NAMALWA (cell line): Measurements from ENCODE around the gene CDIP1.
A peak's percentile ranks its signal among the peaks of the same experiment; 100 is the strongest.

ENCODE experiments used
- DNase-seq: peaks from one replicate; pipeline ENCODE4 v3.0.0-alpha.2; 2015; ENCODE audit warnings: low spot score

CDIP1 gene

DNA sequence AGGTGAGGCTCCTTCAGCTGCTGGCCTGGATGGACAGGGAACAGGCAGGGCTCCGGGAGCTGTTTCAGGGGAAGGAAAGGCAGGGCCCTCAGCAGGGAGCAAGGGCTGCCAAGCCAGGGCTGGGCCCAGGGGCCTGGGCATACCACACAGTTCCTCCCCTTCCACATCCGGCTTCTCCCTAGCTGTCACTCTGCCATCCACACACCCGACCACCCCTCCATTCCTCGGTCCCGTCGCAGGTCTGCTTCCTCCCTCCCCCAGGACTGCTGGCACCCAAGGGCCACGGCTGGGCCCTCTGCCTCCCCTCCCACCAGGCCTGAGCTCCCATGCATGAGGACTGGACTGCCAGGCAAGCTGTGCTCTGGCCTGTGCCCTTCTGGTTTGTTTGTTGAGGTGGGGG is 24.0 kb downstream of the CDIP1 start:
- no peak for DNase-seq

DNA sequence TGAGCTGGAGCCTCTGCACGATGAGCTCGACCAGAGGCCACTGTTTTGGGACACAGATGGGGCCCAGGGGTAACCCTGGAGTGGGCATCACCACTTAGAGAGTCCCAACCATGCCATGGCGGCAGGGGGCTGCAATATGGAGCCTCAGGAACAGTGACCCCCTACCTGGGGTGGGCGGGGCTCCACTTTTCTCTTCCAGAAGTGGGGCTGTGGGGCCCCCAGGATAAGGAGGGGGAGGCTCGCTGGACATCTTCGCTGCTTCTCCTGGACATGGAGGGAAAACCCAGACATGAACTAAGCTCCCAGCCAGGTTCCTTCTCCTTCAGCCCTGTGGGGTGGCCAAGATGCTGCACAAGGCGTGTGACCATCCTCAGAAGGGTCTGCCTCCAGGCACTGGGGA is 24.7 kb downstream of the CDIP1 start:
- DNase-seq, result no peak

GRCh38 chr16:4513086-4513860 is 25.3 kb downstream of the CDIP1 start:
- DNase-seq, result no peak

- DNase-seq, result no peak
These were observed 26.1 kb downstream of the CDIP1 start for GRCh38 chr16:4512473-4512872.

DNA sequence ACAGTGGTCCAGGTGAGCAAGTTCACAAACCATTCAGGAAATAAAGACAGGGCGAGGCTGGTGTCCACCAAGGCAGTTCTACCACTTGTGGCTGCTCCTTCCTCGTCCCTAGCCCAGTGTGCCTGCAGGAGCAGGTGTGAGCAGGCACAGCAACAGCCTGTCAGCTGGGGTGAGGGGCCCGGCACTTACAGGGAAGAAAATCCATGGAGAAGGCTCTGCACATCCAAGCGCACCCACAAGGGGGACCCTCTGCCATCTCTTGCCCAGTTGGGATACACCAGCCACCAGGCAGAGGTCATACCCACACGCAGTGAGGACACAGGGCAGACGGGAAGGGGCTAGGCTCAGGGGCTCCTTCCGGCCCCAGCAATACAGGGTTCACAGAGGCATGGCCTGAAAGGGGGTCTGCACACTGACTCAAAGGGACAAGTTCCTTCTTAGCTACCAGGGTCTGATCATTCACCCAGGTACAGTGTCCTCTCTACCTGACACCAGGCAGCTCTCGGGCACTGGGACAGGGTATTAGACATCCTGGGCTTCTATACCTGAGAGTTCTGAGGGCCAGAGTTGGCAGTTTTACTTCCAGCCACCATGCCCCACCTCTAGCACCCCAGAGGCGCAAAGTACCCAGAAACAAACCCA is 27.0 kb downstream of the CDIP1 start:
- DNase-seq, result peak; percentile 37

- no peak for DNase-seq
These were observed 27.7 kb downstream of the CDIP1 start for GRCh38 chr16:4510747-4511426.

GRCh38 chr16:4510131-4510530 is 28.4 kb downstream of the CDIP1 start:
- DNase-seq, result no peak

DNA sequence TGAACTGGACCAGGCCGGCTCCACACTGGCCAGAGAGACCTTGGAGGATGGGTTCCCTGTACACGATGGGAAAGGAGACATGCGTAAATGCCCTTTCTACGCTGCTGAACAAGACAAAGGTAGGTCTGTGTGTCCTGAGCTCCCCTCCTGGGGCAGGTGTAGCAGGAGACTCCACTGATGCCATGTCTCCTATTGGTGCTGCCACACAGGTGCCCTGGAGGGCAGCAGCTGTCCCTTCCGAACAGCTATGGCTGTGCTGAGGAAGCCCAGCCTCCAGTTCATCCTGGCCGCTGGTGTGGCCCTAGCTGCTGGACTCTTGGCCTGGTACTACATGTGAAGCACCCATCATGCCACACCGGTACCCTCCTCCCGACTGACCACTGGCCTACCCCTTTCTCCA is 29.2 kb downstream of the CDIP1 start:
- no peak for DNase-seq

DNA sequence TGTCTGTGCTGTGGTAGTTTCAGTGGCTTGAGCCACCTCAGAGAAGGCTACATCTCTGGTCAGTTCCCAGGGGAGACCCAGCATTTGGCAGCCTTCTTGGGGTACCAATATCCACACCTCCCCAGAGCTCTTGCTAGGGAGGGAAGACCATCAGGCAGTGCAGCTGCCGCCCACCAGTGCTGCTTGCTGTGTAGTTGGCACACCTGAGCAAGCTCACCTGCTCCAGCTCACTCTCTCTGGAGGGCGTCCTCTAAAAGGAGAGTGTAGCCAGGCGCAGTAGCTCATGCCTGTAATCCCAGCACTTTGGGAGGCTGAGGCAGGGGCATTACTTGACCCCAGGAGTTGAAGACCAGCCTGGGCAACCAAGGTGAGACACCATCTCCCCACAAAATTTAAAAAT is 29.8 kb downstream of the CDIP1 start:
- no peak for DNase-seq

DNA sequence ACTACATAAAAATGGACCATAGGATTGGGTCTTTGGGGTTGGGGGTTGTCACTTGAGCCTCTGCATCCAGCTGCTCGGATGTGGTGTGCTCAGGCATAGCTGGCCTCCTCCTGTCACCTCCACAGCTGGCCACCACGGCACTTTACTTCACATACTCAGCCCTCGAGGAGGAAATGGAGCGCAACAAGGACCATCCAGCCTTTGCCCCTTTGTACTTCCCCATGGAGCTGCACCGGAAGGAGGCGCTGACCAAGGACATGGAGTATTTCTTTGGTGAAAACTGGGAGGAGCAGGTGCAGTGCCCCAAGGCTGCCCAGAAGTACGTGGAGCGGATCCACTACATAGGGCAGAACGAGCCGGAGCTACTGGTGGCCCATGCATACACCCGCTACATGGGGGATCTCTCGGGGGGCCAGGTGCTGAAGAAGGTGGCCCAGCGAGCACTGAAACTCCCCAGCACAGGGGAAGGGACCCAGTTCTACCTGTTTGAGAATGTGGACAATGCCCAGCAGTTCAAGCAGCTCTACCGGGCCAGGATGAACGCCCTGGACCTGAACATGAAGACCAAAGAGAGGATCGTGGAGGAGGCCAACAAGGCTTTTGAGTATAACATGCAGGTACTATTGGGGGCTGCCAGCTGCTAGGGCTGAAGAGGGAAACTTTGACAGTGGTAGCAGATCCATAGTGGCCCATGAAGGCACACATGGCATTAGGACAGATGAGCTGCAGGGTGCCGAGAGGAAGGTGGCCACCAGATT is 30.8 kb downstream of the CDIP1 start:
- DNase-seq, result no peak

DNA sequence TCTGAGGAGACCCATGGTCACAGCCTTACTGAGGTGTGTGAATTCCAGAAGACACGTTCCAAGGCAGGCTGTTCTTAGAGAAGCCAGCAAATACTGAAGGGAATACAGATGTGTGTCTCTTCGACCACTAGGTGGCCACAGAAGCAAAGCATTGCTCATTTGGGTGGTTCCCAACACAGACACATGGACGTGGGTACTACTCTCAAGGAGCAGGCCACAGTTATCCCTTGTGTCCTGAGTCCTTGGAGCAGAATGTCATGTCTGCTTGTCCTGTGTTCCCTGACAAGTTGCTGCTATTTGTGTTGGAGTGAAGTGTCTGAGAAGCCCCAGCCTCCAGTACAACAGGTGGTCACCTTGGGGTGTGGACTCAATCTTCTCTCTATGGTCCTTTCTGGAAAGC is 32.1 kb downstream of the CDIP1 start:
- peak; percentile 79 for DNase-seq

GRCh38 chr16:4505356-4506147 is 33.0 kb downstream of the CDIP1 start:
- peak; percentile 84 for DNase-seq

GRCh38 chr16:4501071-4501478 is 37.5 kb downstream of the CDIP1 start:
- no peak for DNase-seq

- no peak for DNase-seq
These were observed 38.3 kb downstream of the CDIP1 start for GRCh38 chr16:4500272-4500671.

DNA sequence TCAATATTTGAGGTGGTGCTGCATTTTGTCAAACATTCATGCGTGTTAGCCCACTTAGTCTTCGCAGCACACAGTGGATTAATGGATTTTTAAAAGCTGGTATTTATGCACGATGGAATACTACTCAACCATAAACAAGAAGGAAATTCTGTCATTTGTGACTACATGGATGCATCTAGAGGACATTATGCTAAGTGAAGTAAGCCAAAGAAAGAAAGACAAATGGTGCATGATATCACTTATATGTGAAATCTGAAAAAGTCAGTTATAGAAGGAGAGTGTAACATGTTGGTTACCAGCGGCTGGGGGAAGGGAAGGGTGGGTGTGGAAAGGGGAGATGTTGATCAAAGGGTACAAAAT is 39.4 kb downstream of the CDIP1 start:
- no peak for DNase-seq

GRCh38 chr16:4498546-4499195 is 39.9 kb downstream of the CDIP1 start:
- DNase-seq, result no peak

GRCh38 chr16:4496305-4496704 is 42.3 kb downstream of the CDIP1 start:
- DNase-seq, result no peak

DNA sequence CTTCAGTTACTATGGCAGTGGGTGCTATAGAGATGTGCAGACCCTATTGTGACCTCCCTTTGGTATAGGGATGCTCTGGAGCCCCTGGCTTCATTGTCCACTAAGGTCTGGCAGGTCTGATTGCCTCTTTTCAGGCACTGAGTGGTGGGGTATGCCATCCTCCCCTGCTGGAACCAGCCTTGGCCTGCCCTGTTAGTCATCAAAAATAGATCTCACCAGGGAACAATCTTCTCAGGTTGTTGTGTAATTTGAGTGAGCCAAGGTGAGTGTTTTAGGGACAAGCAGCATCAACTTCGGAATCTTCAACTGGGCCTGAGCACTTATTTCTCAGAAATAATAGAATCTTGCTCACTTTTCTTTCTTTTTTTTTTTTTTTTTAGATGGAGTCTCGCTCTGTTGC is 42.8 kb downstream of the CDIP1 start:
- DNase-seq, result no peak

DNA sequence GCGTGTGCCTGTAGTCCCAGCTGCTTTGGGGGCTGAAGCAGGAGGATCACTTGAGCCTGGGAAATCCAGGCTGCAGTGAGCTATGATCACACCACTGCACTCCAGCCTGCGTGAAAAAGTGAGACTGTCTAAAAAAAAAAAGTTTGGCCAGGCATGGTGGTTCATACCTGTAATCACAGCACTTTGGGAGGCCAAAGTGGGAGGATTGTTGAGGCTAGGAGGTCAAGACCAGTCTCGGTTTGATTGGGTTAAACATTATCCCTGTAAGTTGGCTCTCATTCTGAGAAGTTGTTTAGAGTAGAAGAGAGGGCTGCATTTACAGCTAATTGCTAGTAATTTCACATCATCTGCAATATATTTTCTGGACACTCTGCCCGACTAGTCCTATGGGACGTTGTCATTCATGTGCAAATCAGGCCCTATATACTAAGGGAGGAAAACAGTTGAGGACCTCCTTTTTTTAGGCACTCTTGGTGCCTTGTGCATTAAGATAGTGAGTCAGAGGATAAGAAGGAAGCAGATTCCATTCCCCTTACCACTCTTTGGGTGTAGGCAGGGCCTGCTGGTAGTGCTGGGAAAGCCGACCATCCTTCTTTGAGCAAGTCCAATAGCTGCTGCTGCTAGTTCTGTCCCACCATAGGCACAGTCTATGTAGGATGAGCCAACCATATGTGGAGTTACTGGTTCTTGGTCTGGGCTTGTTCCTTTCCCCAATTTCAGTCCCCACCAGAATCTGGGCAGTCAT is 43.7 kb downstream of the CDIP1 start:
- DNase-seq, result no peak

GRCh38 chr16:4491898-4492297 is 46.7 kb downstream of the CDIP1 start:
- DNase-seq, result no peak

DNA sequence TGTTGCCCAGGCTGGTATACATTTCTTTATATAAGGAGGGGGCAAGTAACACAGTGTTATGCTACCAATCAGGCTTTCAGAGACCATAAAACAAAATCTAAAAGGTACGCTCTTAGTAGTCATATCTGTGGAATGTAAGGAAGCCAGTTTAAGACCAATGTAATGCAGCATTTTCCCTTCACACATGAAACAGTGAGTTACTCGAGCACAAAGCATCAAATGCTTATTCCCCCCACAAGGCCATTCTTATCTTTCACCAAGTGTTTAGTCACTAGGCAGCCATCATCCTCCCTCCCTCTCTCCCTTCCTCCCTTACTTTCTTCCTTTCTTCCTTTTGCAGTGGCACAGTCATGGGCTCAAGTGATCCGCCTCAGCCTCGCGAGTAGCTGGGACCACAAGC is 49.5 kb downstream of the CDIP1 start:
- DNase-seq, result no peak
